HTR-8/SVneo (cell line): ENCODE data around the gene DNAL4.
A peak's percentile ranks its signal among the peaks of the same experiment; 100 is the strongest.

ENCODE experiments used
- DNase-seq: peaks from one replicate; pipeline ENCODE4 v3.0.0; 2011; ENCODE audit warnings: low spot score, mixed read lengths; ENCODE audit not compliant: insufficient read length
- FAIRE-seq: peaks from 2 replicates; lab custom pipeline; 2011; peaks lifted over from hg19 to GRCh38; lab: Jason Lieb, UNC

The DNAL4 gene

DNA sequence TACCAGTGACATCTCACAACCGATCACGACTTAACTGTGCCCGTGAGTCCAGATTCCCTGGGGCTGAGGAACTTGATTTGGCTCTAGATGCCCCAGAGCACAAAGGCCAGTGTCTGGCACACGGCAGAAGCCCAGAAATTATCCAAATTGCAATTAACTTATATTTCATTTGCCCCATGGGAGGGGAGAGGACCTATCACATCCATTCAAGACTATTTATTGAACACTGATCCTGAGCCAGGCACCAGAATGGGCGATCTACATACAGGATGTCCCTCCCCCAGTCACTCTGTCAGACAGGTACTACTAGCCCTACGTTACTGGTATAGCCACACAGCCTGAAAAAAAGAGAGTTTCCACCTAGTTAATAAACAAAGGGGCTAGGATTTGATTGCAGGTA, 5.1 kb downstream of the DNAL4 start:
- DNase-seq (no peak), FAIRE-seq (no peak)

DNA sequence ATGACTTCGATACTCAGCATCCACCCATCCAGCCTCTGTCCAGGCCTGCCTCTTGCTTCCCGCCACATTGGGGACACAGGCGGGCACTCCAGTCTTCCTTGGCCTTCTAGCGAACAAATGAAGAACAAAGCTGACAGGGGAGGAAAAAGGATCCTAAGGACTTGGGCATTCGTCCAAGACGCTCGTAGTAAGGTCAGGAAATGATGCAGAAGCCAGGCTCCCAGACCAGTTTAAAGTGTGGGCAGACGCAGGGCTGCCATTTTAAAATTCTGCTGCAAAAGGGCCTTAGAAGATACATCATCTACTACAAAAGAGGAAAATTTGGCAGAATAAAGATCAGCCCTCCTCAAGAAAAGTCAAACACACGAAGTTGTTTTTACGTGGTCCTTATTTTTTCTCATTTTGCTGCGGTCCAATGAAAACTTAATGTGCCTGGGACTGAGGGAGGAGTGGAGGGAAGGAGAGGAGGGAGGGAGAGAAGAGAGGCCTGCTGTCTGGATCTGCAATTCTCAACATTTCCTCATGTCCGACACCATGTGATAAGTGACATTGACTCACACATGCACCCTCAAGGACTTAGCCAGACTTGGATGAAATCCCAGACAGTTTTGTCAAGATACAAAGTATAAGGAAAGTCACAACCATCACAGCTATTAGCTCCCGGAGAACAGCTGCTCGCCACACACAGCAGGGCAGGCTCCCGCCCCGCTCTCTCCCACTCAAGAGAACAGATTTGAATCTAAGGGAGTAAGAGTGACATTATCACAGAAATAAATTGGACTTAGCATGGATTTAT, 5.7 kb downstream of the DNAL4 start:
- no peak for FAIRE-seq
- peak; percentile 12 for DNase-seq

DNA sequence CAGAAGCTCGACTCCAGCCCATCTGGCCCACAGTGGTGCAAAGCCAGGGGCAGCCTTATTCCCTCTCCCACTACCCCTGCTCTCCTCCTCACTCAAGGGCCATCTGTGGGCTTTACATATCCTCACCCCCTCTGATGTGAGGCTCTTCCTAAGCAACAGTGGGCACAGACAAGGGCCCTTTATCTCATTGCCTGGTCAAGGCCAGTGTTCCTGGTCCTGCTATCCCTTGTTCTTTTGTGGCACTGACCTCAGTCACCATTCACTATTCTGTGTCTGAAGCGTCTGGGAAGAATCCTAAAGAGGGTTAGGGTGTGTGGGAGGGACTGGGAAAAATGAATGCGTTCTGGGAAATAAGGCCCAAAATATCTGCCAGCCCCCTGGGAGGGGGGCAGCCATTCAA, 7.3 kb downstream of the DNAL4 start:
- no peak for DNase-seq
- no peak for FAIRE-seq

DNA sequence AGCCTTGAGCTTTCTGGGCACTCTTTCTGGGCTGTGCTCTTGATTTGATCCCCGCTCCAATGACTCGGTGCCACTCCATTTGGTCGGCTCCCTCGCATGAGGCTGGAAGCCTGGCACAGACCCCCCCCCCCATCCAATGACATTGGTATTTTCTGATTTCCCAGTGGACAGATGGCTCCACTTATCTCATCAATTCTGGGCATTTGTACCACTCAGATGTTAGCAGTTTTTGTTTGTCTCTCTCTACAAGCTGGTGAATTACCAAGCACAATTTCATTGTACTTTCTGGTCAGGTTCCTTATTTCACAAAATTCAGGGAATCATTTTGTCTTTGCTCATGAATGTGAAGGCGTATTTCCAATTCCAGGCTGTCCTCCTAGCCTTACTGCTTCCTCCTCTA, 9.1 kb downstream of the DNAL4 start:
- no peak for DNase-seq
- FAIRE-seq, result no peak

DNA sequence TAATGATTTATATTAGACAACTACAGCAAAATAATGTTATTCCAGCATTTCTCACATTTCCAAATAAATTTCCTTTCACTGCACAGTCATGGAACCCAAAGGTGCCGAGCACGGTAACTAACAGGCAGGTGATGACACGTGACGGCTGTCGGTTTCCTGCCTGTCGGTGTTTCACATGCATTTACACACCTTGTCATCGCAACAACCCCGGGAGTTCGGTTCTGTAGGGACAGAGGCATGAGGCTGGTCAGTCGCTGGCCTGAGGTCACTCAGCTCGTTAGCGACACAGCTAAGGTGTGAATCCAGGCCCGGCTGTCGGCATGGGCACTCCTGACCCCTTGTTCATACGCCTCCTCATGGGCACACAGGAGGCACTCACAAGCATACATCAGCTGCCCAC, 9.9 kb downstream of the DNAL4 start:
- FAIRE-seq, result no peak
- no peak for DNase-seq

DNA sequence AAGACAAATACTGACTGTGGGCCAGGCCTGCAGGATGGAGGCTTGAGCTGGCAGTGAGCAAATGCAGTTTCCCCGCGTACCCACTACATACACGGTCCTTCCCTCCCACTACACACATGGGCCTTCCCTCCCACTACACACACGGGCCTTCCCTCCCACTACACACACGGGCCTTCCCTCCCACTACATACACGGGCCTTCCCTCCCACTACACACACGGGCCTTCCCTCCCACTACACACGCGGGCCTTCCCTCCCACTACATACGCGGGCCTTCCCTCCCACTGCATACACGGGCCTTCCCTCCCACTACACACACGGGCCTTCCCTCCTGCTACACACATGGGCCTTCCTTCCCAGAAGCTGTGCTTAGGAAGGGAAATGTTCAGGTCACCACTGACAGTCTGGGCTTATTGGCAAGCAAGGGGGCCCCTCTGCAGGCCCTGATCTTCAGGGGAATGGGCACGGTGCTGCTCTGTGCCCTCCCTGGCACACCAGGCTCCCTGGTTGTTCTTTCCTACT, 10.8 kb downstream of the DNAL4 start:
- no peak for FAIRE-seq
- DNase-seq, result no peak

DNA sequence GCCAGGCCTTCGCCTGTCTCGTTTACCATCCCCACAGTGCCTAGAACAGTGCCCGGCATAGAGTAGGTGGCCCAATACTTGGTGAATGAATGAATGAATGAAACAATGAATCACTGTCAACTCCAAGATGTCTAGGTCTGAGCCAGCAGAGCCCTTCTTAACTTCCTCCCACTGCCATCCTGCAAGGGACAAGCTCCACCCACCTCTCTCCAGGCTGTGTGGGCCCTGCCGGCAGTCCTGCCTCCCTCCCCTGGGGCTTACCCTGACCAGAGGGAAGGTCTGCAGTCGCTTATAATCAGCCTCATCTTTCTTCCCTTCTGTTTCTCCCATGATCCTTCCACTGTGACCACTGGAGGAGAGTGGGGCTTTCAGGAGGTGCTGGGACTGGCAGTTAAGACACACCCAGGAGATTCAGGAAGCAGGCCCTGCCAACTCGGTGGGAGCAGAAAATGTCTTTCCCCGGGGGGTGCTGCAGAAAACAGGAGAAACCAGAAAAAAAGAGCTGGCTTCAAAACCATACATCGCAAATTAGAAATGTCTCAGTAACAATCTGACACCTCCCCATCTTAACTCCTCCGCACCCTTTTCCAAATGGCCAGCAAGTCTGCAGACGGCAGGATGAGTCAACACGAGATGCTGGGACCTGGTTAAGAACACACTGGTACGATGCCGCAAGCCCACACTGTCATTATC, 11.4 kb downstream of the DNAL4 start:
- DNase-seq (no peak), FAIRE-seq (no peak)

DNA sequence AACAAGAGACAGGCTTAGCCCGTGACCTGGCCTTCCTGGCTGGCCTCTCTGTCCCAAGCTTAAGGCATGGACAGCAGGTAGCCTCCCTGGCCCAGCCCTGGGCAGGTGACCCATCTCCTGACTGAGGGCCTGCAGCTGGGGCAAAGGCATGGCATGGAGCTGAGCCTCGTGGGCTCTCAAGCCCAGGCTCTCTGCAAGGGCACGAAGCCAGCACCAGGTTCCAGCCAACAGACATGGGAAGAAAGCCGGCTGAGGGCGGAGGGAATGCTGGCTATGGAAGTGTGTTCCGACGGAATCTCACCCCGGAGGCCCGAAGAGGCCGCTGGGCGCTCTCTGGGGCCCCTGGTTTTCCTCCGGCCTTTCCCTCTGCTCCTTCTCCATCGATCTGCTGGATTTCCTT, 12.9 kb downstream of the DNAL4 start:
- FAIRE-seq, result no peak
- DNase-seq, result no peak

DNA sequence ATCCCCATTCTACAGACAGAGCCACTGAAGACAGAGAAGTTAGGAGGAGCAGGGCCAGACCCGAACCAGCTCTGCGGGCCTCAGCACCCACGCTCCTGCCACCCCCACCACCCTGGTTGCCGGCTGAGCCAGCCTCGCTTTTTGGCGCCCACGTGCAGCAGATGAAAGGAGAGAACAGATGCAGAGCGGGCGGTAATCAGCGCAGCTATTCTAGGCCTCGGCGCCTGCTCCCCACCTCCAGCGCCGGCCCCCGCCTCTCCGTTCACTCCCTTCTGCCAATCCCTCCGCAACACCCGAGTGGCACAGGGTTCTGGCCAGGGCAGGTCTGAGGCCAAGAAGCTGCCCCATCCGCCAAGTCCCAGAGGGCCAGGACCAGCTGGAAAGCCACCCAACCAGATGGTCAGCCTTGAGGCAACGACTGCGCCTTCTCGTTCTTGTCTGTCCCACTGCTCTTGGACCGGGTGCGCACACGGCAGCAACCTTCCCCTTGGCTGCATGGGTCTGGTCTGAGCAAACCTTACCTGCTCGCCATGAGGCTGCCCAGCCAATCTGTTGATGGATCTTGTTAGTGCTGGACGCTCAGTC, 16.8 kb downstream of the DNAL4 start:
- DNase-seq (no peak), FAIRE-seq (no peak)

DNA sequence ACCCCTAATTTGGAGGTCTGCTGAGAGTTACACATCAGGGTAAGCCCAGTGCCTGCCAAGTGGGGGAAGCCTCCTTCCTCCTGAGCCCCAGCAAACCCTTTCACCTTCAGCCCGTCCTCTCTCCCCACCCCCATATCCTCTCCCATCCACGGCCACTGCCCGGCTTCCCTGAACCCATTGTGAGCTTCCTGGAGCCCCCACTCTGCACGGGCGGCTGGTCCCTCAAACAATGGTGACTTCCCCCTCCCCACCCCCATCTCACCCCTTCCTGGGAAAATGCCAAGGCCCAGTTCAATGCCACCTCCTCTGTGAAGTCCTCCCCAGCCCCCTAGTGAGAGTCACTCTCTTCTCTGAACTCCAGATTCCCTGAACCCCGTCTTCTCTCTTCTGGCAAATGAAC, 17.9 kb downstream of the DNAL4 start:
- FAIRE-seq (no peak), DNase-seq (no peak)

DNA sequence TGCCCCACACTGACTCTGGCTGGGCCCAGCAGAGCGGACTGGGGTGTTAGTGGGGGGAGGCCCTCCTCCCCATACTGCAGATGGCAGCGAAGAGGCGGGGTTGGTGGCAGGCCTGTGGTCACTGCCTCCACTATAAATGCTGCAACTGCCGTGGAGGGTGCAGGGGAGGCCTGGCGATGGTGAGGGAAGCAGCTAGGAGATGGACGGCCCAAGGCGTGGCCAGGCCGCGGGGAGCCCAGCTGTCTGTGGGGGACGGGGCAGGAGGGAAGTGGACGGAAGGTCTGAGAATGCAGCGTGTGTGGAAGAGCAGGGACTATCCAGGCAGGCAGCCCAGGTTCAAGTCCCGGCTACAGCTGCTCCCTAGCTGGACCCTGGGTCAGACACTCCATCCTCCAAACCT, 18.3 kb downstream of the DNAL4 start:
- FAIRE-seq (no peak), DNase-seq (no peak)

DNA sequence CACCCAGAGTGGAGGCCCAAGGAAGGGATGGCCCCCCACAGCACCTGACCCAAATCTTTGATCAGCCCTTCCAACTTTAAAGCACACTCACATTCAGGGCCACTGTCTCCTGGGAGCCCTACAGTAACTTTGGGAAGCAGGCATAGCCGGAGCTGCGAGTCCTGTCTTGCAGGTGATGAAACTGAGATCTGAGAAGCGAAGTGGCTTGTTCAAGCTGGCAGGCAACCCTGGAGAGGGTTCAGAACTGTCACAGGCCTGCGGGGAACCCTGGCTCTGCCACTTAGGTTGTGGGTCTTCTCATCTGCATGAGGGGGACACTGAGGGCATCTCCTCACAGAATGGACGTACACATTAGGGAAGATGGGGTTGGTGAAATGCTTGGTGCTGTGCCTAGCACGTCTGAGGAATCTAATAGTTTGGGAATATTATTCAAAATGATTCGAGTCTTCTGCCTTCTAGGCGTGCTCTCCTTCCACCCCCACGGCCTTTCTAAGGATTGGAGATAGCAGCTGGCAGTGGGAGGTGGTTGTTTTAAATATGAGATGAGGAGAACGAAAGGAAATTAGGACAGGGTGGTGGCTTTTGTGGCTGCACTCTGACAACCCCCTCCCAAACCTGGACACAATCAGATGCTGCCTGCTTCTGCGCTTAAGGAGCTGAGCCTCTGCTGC, 19.3 kb downstream of the DNAL4 start:
- DNase-seq, result no peak
- no peak for FAIRE-seq

DNA sequence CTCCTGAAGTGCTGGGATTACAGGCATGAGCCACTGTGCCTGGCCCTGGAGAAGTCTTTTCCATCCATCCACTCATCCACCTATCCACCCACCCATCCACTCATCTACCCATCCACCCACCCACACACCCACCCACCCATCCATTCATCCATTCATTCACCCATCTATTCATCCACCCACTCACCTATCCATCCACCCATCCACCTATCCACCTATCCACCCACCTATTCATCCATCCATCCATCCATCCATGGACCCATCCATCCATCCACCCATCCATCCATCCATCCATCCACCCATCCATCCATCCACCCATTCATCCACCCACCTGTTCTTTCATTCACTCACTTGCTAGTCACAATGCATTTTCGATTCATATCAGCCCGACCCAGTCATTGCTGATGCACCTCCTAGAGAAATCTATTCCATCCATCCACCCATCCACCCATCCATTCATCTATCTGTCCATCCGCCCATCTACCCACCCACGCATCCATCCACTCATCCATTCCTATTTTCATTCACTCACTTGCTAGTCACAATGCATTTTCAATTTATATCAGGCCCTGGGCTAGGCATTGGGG, 20.5 kb downstream of the DNAL4 start:
- no peak for FAIRE-seq
- no peak for DNase-seq

DNA sequence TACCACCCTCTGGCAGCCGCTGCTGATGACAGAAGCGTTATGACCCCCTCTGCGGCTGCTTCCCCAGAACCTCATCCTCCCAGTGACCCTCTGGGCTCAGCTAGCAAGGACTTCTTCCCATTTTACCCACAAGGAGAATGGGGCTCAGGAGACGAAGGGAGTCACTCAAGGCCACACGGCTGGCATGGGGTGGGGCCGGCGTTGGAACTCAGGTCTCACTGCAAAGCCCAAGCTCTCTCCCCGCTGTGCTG, 21.4 kb downstream of the DNAL4 start:
- no peak for FAIRE-seq
- no peak for DNase-seq

DNA sequence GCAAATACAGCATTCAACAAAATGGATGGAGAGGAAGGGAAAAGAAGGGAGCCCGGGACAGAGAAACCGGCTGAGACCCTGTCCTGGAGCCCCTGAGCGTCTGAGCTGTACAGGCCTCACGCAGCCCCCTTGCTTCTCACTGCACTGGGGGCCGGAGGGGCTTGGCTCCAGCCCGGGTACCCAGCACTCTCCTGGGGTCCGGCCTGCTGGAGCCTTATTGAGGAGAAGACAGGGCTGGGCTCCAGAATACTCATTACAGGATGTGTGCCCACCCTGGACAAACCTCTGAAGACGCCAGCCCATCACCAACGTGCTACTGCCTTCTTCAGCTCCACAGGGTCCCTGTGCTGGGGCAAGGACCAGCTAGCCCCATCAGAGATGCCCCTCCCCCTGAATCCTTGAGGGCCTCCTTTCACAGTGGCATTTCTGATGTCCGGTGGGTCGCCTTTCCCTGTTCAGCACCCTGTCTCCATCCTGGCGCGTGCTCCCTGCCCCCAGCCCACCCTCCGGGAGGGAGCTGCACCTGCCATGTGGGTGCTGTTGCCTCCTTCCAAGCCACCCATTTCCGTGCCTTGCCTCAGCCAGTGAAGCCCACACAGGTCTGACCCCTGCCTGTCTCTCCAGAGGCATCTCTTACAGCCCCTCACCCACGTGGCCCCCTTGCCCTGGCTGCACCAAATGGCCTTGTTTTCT, 23.5 kb downstream of the DNAL4 start:
- no peak for FAIRE-seq
- DNase-seq, result no peak

DNA sequence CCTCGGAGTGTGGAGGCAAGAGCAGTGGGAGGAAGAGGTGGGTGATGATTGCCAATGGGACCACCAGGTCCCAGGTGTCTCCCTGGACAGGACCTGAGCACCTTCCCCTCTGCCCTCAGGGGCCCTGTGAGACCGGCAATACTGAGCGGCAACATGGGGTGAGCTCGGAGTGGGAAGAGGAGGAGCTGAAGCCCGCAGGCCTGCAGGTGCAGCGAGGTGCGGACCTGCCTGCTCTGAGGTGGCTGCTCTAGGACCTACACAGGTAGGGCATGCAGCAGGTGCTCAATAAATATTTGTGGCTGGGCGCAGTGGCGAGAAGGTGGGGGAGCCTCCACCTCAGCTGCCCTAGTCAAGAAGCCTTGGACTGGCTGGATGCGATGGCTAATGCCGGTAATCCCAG, 25.9 kb downstream of the DNAL4 start:
- FAIRE-seq (no peak), DNase-seq (no peak)

DNA sequence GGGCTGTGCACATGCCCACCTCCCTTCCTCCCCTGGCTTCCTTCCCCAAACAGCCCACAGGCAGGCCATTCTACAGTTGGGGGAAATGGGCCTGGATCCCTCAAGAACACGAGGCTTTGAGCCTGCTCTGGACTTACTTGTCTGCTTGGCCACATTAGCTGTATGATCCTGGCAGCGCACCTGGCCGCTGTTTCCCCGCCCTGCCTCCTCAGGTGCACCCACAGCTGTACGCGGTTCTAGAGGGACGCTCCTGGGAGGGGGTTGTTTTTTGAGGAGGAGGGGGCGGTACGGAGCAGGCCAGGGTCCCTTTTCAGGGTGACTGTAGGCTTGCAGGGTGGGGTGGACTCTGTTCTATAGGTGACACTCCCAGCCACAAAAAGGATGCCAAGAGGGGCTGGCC, 26.6 kb downstream of the DNAL4 start:
- FAIRE-seq (no peak), DNase-seq (no peak)

DNA sequence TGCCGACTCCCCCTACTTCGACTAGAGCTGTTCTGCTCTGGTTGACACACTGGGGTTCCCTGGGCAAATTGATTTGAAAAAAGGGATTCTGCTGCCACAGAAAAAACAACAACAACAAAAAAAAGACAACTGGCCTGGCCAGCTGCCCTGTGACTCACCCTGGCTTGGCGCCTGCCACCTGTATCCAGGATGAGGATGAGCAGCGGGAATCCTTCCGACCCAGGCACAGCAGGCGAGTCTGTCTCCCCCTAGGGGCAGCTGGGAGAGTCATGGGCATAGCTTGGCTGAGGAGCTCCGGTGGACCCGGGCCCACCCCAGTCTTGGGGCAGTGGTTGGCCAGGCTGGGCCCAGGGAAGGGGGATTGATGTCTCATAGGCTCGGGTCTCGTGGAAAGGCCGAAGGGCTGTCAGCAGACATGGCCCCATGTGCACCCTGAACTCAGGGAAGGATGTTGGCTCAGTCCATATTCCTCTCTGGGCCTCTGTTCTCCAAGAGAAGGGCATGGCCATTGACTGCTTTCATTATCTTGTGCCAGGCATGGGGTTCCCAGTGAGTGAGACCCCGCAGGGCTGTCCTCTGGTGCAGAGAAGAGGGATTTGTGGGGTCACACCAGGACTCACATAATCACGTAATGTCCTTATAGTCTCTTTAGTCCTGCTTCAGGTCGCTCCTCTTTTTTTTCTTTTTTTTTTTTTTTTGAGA, 27.7 kb downstream of the DNAL4 start:
- FAIRE-seq, result peak; percentile 52
- DNase-seq, result peak; percentile 85

DNA sequence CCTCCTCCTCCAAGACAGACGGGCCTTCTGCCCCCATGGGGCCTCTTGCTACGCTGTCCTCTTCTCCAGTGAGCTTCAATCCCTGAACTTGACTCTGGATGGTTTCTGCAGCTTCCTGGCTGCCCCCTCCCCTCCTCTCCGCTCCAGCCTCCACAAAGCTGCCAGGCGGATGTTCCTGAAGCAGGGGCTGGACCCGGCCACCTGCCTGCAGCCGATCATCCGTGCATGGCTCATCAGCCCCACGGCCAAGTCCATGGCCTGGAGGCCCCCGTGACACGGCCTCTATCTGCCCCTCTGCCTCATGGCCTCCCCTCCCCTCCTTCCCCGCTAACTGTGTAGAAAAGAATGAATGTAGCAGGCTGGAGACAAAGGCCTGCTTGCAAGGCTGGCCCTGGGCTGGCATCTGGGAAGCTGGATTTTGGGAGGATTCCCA, 31.4 kb downstream of the DNAL4 start:
- DNase-seq (no peak), FAIRE-seq (no peak)
